GM19324 (cell line): ENCODE data around the gene TRPV3.
"Not testable (repeated sequence)": the region's sequence is repeated elsewhere in the genome, so short reads cannot be mapped to it uniquely, and the experiment has no call there.

Experiments used
- ATAC-seq: cut with Tn5 transposase; IDR thresholded peaks from one replicate; pipeline ENCODE4 v1.9.1; 2021; ENCODE audit warnings: mild to moderate bottlenecking, moderate library complexity; ENCODE audit not compliant: unreplicated experiment, low FRiP score

TRPV3 gene

GRCh38 chr17:3557768-3558583 lies at the start of gene TRPV3:
Gene TRPV3, minus strand, starts transcription at chr17:3557812. Its CDS starts 2,962 bp downstream, at chr17:3554850.
- peak; percentile 19 for ATAC-seq

- no peak for ATAC-seq
Measured at GRCh38 chr17:3603870-3604259, 46.3 kb upstream of the TRPV3 start.

- ATAC-seq = no peak
Measured at GRCh38 chr17:3603119-3603869, 45.7 kb upstream of the TRPV3 start.

- no peak for ATAC-seq
Measured at GRCh38 chr17:3602499-3602898, 44.9 kb upstream of the TRPV3 start.

GRCh38 chr17:3600529-3601205 lies 43.1 kb upstream of the TRPV3 start:
- no peak for ATAC-seq

- ATAC-seq = no peak
Measured at GRCh38 chr17:3598078-3598477, 40.5 kb upstream of the TRPV3 start.

GRCh38 chr17:3596804-3597464 lies 39.3 kb upstream of the TRPV3 start:
- ATAC-seq = no peak

GRCh38 chr17:3594976-3595375 lies 37.4 kb upstream of the TRPV3 start:
- no peak for ATAC-seq

- ATAC-seq = no peak
Measured at GRCh38 chr17:3594051-3594800, 36.6 kb upstream of the TRPV3 start.

GRCh38 chr17:3593384-3593783 lies 35.8 kb upstream of the TRPV3 start:
- no peak for ATAC-seq

GRCh38 chr17:3592216-3592860 lies 34.7 kb upstream of the TRPV3 start:
- no peak for ATAC-seq

GRCh38 chr17:3590768-3591167 lies 33.2 kb upstream of the TRPV3 start:
- ATAC-seq = no peak

GRCh38 chr17:3590231-3590630 lies 32.6 kb upstream of the TRPV3 start:
- ATAC-seq = no peak

GRCh38 chr17:3589784-3590183 lies 32.2 kb upstream of the TRPV3 start:
- no peak for ATAC-seq

GRCh38 chr17:3585826-3586225 lies 28.2 kb upstream of the TRPV3 start:
- no peak for ATAC-seq

GRCh38 chr17:3583456-3583855 lies 25.8 kb upstream of the TRPV3 start:
- no peak for ATAC-seq

- ATAC-seq = no peak
Measured at GRCh38 chr17:3582915-3583314, 25.3 kb upstream of the TRPV3 start.

- not testable (repeated sequence) for ATAC-seq
Measured at GRCh38 chr17:3578667-3579066, 21.1 kb upstream of the TRPV3 start.

GRCh38 chr17:3576970-3577369 lies 19.4 kb upstream of the TRPV3 start:
- ATAC-seq = no peak

GRCh38 chr17:3575511-3575910 lies 17.9 kb upstream of the TRPV3 start:
- no peak for ATAC-seq
